ENCODE data around the gene PRKG1. TPM values are rescaled to one million over a fixed set of nuclear protein-coding genes. Genes with fewer than 3 reads are reported as not detected.

Gene PRKG1
- total RNA-seq, 2 donors from 2014 or later, result 8.1 to 16.6 TPM

DNA sequence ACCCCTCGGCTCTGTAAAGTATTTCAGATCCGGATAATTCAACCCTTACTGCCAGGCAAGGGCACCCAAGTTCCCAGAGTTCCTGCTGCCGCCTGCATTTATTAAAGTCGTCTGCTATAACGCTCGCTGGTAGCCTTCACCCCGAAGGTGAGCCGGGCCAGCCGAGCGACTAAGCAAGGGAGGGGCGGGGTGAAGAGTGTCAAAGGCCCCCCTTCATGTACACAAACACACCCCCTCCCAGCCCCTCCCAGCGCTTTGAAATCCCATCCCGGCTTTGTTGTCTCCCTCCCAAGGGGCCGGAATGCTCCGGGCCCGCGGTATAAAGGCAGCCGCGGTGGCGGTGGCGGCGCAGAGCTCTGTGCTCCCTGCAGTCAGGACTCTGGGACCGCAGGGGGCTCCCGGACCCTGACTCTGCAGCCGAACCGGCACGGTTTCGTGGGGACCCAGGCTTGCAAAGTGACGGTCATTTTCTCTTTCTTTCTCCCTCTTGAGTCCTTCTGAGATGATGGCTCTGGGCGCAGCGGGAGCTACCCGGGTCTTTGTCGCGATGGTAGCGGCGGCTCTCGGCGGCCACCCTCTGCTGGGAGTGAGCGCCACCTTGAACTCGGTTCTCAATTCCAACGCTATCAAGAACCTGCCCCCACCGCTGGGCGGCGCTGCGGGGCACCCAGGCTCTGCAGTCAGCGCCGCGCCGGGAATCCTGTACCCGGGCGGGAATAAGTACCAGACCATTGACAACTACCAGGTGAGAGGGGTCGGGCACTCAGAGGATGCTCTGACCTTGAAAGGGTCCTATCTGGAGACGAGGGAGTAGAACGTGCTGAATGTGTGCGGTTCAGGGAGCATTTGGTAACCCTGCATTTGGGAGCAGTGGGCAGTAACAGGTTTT lies 1239.9 kb downstream of the PRKG1 start, which contains the start of gene DKK1:
Gene DKK1, plus strand, starts transcription at position 349 of the 889 bp plus-strand sequence. Its CDS starts 154 bp downstream, at position 503.
- Histone ChIP-seq H3K4me3 (peak within 1 kb of the TSS; percentile 45), H3K9ac (ENCODE audit: low read depth in 2 of 2, low read length in 2 of 2) (peak within 1 kb of the TSS in 1 of 2 donors; percentile 38), H3K27ac (no peak within 1 kb of the TSS), H3K9me3 (no peaks in the 10 kb centered on the region), H3K27me3 (peaks cover 17% of the 10 kb centered on the region), H3K36me3 (no peaks in the 10 kb centered on the region), H3K4me1 (peaks cover 8% of the 10 kb centered on the region)
- intact Hi-C loops (cut with DNase I), result no loop called here
- DNase-seq, result peak; percentile 76
- TF ChIP-seq, protein P1, sequence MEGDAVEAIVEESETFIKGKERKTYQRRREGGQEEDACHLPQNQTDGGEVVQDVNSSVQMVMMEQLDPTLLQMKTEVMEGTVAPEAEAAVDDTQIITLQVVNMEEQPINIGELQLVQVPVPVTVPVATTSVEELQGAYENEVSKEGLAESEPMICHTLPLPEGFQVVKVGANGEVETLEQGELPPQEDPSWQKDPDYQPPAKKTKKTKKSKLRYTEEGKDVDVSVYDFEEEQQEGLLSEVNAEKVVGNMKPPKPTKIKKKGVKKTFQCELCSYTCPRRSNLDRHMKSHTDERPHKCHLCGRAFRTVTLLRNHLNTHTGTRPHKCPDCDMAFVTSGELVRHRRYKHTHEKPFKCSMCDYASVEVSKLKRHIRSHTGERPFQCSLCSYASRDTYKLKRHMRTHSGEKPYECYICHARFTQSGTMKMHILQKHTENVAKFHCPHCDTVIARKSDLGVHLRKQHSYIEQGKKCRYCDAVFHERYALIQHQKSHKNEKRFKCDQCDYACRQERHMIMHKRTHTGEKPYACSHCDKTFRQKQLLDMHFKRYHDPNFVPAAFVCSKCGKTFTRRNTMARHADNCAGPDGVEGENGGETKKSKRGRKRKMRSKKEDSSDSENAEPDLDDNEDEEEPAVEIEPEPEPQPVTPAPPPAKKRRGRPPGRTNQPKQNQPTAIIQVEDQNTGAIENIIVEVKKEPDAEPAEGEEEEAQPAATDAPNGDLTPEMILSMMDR (IDR thresholded peaks at IDR 0.05), result peak; percentile 66

GRCh38 chr10:52314822-52315552 lies 1240.7 kb downstream of the PRKG1 start:
- Histone ChIP-seq H3K9me3 (no peaks in the 10 kb centered on the region), H3K4me3 (peak overlapping the region; percentile 45), H3K9ac (ENCODE audit: low read depth in 2 of 2, low read length in 2 of 2) (no peak overlapping the region), H3K36me3 (no peaks in the 10 kb centered on the region), H3K27me3 (peaks cover 13% of the 10 kb centered on the region), H3K27ac (no peak overlapping the region), H3K4me1 (peaks cover 8% of the 10 kb centered on the region)
- intact Hi-C loops (cut with DNase I), result no loop called here
- DNase-seq, result no peak
- TF ChIP-seq, protein P1 (IDR thresholded peaks at IDR 0.05), result no peak

GRCh38 chr10:52316001-52316400 lies 1241.7 kb downstream of the PRKG1 start:
- Histone ChIP-seq H3K9me3 (no peaks in the 10 kb centered on the region), H3K27ac (no peak overlapping the region), H3K36me3 (no peaks in the 10 kb centered on the region), H3K27me3 (peaks cover 13% of the 10 kb centered on the region), H3K9ac (ENCODE audit: low read depth in 2 of 2, low read length in 2 of 2) (no peak overlapping the region), H3K4me3 (no peak overlapping the region), H3K4me1 (peaks cover 8% of the 10 kb centered on the region)
- TF ChIP-seq, protein P1 (IDR thresholded peaks at IDR 0.05), result no peak
- intact Hi-C loops (cut with DNase I), result no loop called here
- no peak for DNase-seq

GRCh38 chr10:52316500-52316899 lies 1242.2 kb downstream of the PRKG1 start:
- DNase-seq, result no peak
- H3K27ac ChIP-seq, result no peak overlapping the region
- H3K4me3 ChIP-seq, result no peak overlapping the region
- H3K4me1 ChIP-seq, result peaks cover 8% of the 10 kb centered on the region
- H3K9me3 ChIP-seq, result no peaks in the 10 kb centered on the region
- TF ChIP-seq, protein P1 (IDR thresholded peaks at IDR 0.05), result no peak
- H3K36me3 ChIP-seq, result no peaks in the 10 kb centered on the region
- intact Hi-C loops (cut with DNase I), result no loop called here
- H3K9ac ChIP-seq (ENCODE audit: low read depth in 2 of 2, low read length in 2 of 2), result no peak overlapping the region
- peaks cover 13% of the 10 kb centered on the region for H3K27me3 ChIP-seq

- Histone ChIP-seq H3K36me3 (no peaks in the 10 kb centered on the region), H3K9me3 (no peaks in the 10 kb centered on the region), H3K4me3 (no peak overlapping the region), H3K27ac (no peak overlapping the region), H3K4me1 (peaks cover 8% of the 10 kb centered on the region), H3K9ac (ENCODE audit: low read depth in 2 of 2, low read length in 2 of 2) (no peak overlapping the region), H3K27me3 (peaks cover 10% of the 10 kb centered on the region)
- intact Hi-C loops (cut with DNase I), result no loop called here
- TF ChIP-seq, protein P1 (IDR thresholded peaks at IDR 0.05), result no peak
- no peak for DNase-seq
These were observed 1243.9 kb downstream of the PRKG1 start for GRCh38 chr10:52318136-52318701.

All from colonic mucosa (tissue), 4 donors.